CD4-positive, alpha-beta memory T cell (primary cell): ENCODE data around the gene GGN. TPM values are rescaled to one million over a fixed set of nuclear protein-coding genes. Genes with fewer than 3 reads are reported as not detected.
"Not testable (repeated sequence)": the region's sequence is repeated elsewhere in the genome, so short reads cannot be mapped to it uniquely, and the experiment has no call there.

ENCODE experiments used
- CTCF ChIA-PET: fragments of 350-600 bp; sonication (Branson Sonifier 250); formaldehyde crosslinking; loops from one replicate; lab custom pipeline; 2021; ENCODE audit warnings: inconsistent platforms; ENCODE audit not compliant: partially characterized antibody; lab: Charles Lee
- POLR2A ChIA-PET: fragments of 350-600 bp; sonication (Branson Sonifier 250); formaldehyde crosslinking; loops from one replicate; lab custom pipeline; 2021; ENCODE audit not compliant: partially characterized antibody; lab: Charles Lee
- DNase-seq, 5 donors: peaks; one replicate each; pipeline versions ENCODE4 v3.0.0 to v3.0.0-alpha.2; 2020 to 2022; ENCODE audit warnings: mixed read lengths in 1 of 5
- H3K27ac ChIP-seq: one replicate; pipeline ENCODE4 v1.7.0; 2013; ENCODE audit warnings: low read depth, low read length
- H3K27me3 ChIP-seq: 2 replicates; pipeline ENCODE4 v1.7.0; 2013; ENCODE audit warnings: mild to moderate bottlenecking, low read length, moderate library complexity; ENCODE audit not compliant: insufficient read depth
- H3K36me3 ChIP-seq: 2 replicates; pipeline ENCODE4 v1.7.0; 2013; ENCODE audit warnings: mild to moderate bottlenecking, low read length, moderate library complexity; ENCODE audit not compliant: insufficient read depth
- H3K4me1 ChIP-seq: 2 replicates; pipeline ENCODE4 v1.7.0; 2013; ENCODE audit warnings: mild to moderate bottlenecking, low read length, moderate library complexity; ENCODE audit not compliant: insufficient read depth
- H3K4me3 ChIP-seq, 2 donors: one replicate each; pipeline ENCODE4 v1.7.0; 2013; ENCODE audit warnings: low read length in 2 of 2, mild to moderate bottlenecking in 1 of 2
- H3K9me3 ChIP-seq, 2 donors: one replicate each; pipeline ENCODE4 v1.7.0; 2013; ENCODE audit warnings: low read length in 2 of 2, control low read depth in 1 of 2; ENCODE audit not compliant: control insufficient read depth in 1 of 2
- H3K27ac Mint-ChIP-seq, 7 donors: one replicate each; pipeline ENCODE4 v1.8.0; 2020 to 2021; ENCODE audit warnings: mixed read lengths in 7 of 7, mild to moderate bottlenecking in 6 of 7, inconsistent platforms in 3 of 7, moderate library complexity in 3 of 7
- H3K27me3 Mint-ChIP-seq, 2 donors: one replicate each; pipeline ENCODE4 v1.8.0; 2020 to 2021; ENCODE audit warnings: mixed read lengths in 2 of 2
- H3K36me3 Mint-ChIP-seq, 2 donors: one replicate each; pipeline ENCODE4 v1.8.0; 2020 to 2021; ENCODE audit warnings: mixed read lengths in 2 of 2, inconsistent platforms in 1 of 2, mild to moderate bottlenecking in 1 of 2
- H3K4me1 Mint-ChIP-seq, 4 donors: one replicate each; pipeline ENCODE4 v1.8.0; 2020 to 2021; ENCODE audit warnings: mixed read lengths in 4 of 4, mild to moderate bottlenecking in 1 of 4
- H3K4me3 Mint-ChIP-seq, 8 donors: one replicate each; pipeline ENCODE4 v1.8.0; 2020 to 2021; ENCODE audit warnings: mixed read lengths in 8 of 8, mild to moderate bottlenecking in 7 of 8, moderate library complexity in 6 of 8, inconsistent platforms in 3 of 8
- H3K9me3 Mint-ChIP-seq, 8 donors: one replicate each; pipeline ENCODE4 v1.8.0; 2020 to 2021; ENCODE audit warnings: mixed read lengths in 8 of 8, mild to moderate bottlenecking in 5 of 8, inconsistent platforms in 3 of 8, moderate library complexity in 1 of 8
- intact Hi-C: fragments of 100-400 bp; cut with micrococcal nuclease; formaldehyde crosslinking; loops from one replicate; pipeline ENCODE4 v1.15.1; 2023
- polyA plus RNA-seq, 2 donors: library from polyadenylated mRNA; unstranded; fragments of 300-500 nt; fragmentation: Illumina TruSeq; gene quantifications; one replicate each; pipeline ENCODE4 v1.2.3, GENCODE V29; 2021
- total RNA-seq, 2 experiments: library from RNA; stranded (reverse); gene quantifications; one replicate each; pipeline ENCODE4 v1.2.3, GENCODE V29; 2021

GGN gene
- total and polyA plus RNA-seq, 4 experiments from 2014 or later, result 0.15 TPM; not detected in 3

GRCh38 chr19:38371081-38371480, 16.8 kb downstream of the GGN start:
- Histone ChIP-seq H3K4me3 (no peak overlapping the region), H3K27ac (no peak overlapping the region), H3K4me1 (peaks cover 17% of the 10 kb centered on the region), H3K9me3 (no peaks in the 10 kb centered on the region), H3K27me3 (no peaks in the 10 kb centered on the region), H3K36me3 (no peaks in the 10 kb centered on the region)
- Mint-ChIP-seq H3K36me3 (peaks cover 9 to 12% of the 10 kb centered on the region in 2 donors), H3K4me3 (no peak overlapping the region), H3K4me1 (peaks cover 11 to 21% (median 16%) of the 10 kb centered on the region in 4 donors), H3K9me3 (no peaks in the 10 kb centered on the region), H3K27me3 (peaks cover 2 to 5% of the 10 kb centered on the region in 2 donors), H3K27ac (no peak overlapping the region)
- CTCF ChIA-PET, result interaction anchor here (0.6 to 0.9 kb wide), 2 partner anchors 35 to 40 kb away, joined by 3 read pairs; partner anchors contain the start of gene CATSPERG
- DNase-seq, result peak in 1 of 5 donors; percentile 8
- POLR2A ChIA-PET, result interaction anchor here (0.9 kb wide), 1 partner anchor 35 kb away, joined by 3 read pairs; the partner anchor contains the start of gene CATSPERG
- intact Hi-C loops, result loop anchor here (10.0 kb wide), 2 partner anchors 244 to 466 kb away; partner anchors contain the start of genes EIF3K, MAP4K1, SIPA1L3 and WDR87

- DNase-seq, result no peak
- no peaks in the 10 kb centered on the region for H3K9me3 ChIP-seq
- H3K36me3 ChIP-seq, result no peaks in the 10 kb centered on the region
- H3K4me3 Mint-ChIP-seq, result no peak overlapping the region
- H3K27me3 Mint-ChIP-seq, result peaks cover 2 to 5% of the 10 kb centered on the region in 2 donors
- no peaks in the 10 kb centered on the region for H3K27me3 ChIP-seq
- ChIA-PET CTCF (interaction anchor here (0.9 kb wide), 1 partner anchor 35 kb away, joined by 3 read pairs; the partner anchor contains the start of gene CATSPERG), POLR2A (interaction anchor here (0.6 to 0.9 kb wide), 2 partner anchors 8 to 35 kb away, joined by 3 read pairs; partner anchors contain the start of gene CATSPERG)
- no peaks in the 10 kb centered on the region for H3K9me3 Mint-ChIP-seq
- H3K4me1 Mint-ChIP-seq, result peaks cover 5 to 14% (median 10%) of the 10 kb centered on the region in 4 donors
- intact Hi-C loops, result loop anchor here (10.0 kb wide), 2 partner anchors 245 to 465 kb away; partner anchors contain the start of genes EIF3K, MAP4K1, SIPA1L3 and WDR87
- peaks cover 9% of the 10 kb centered on the region for H3K4me1 ChIP-seq
- H3K36me3 Mint-ChIP-seq, result peaks cover 7 to 10% of the 10 kb centered on the region in 2 donors
- H3K27ac ChIP-seq, result no peak overlapping the region
- no peak overlapping the region for H3K4me3 ChIP-seq
- peak overlapping the region in 2 of 7 donors; percentile 22 to 41 for H3K27ac Mint-ChIP-seq
Observed at GRCh38 chr19:38370299-38370698, 17.5 kb downstream of the GGN start.

GRCh38 chr19:38369584-38369983, 18.2 kb downstream of the GGN start:
- Histone ChIP-seq H3K4me3 (no peak overlapping the region), H3K27ac (no peak overlapping the region), H3K9me3 (no peaks in the 10 kb centered on the region), H3K4me1 (peaks cover 6% of the 10 kb centered on the region), H3K27me3 (no peaks in the 10 kb centered on the region), H3K36me3 (no peaks in the 10 kb centered on the region)
- H3K4me1 Mint-ChIP-seq, result peaks cover 0 to 6% (median 4%) of the 10 kb centered on the region in 4 donors
- CTCF ChIA-PET, result no interaction called here
- H3K27me3 Mint-ChIP-seq, result peaks cover 2 to 5% of the 10 kb centered on the region in 2 donors
- intact Hi-C loops, result no loop called here
- no peaks in the 10 kb centered on the region for H3K9me3 Mint-ChIP-seq
- peak in 1 of 5 donors; percentile 6 for DNase-seq
- peak overlapping the region in 1 of 8 donors; percentile 69 for H3K4me3 Mint-ChIP-seq
- H3K36me3 Mint-ChIP-seq, result peaks cover under 1 to 3% of the 10 kb centered on the region in 2 donors
- no peak overlapping the region for H3K27ac Mint-ChIP-seq
- POLR2A ChIA-PET, result no interaction called here

GRCh38 chr19:38367041-38367440, 20.8 kb downstream of the GGN start:
- Mint-ChIP-seq H3K27ac (peak overlapping the region in 1 of 7 donors; percentile 63), H3K4me1 (peaks cover 0 to 9% (median 4%) of the 10 kb centered on the region in 4 donors), H3K9me3 (no peaks in the 10 kb centered on the region), H3K27me3 (peaks cover 2 to 3% of the 10 kb centered on the region in 2 donors), H3K4me3 (no peak overlapping the region), H3K36me3 (no peaks in the 10 kb centered on the region)
- Histone ChIP-seq H3K4me1 (peaks cover 9% of the 10 kb centered on the region), H3K27ac (no peak overlapping the region), H3K4me3 (no peak overlapping the region), H3K36me3 (no peaks in the 10 kb centered on the region), H3K9me3 (no peaks in the 10 kb centered on the region), H3K27me3 (no peaks in the 10 kb centered on the region)
- no peak for DNase-seq
- intact Hi-C loops, result no loop called here
- CTCF ChIA-PET, result no interaction called here
- POLR2A ChIA-PET, result interaction anchor here (0.6 kb wide), 2 partner anchors 10 to 600 kb away, joined by 3 to 4 read pairs; no protein-coding TSS in a partner anchor

- H3K27ac ChIP-seq, H3K36me3 Mint-ChIP-seq, H3K27me3 Mint-ChIP-seq, H3K9me3 ChIP-seq, H3K9me3 Mint-ChIP-seq, DNase-seq, H3K27me3 ChIP-seq, H3K36me3 ChIP-seq, H3K27ac Mint-ChIP-seq: not testable (repeated sequence)
- Histone ChIP-seq H3K4me3 (peak overlapping the region in 1 of 2 donors; percentile 68), H3K4me1 (peaks cover 13% of the 10 kb centered on the region)
- H3K4me3 Mint-ChIP-seq, result peak overlapping the region; percentile 49 to 87 (median 66)
- POLR2A ChIA-PET, result interaction anchor here (1.2 to 3.7 kb wide), 2 partner anchors 11 to 40 kb away, joined by 3 to 28 read pairs; partner anchors contain the start of genes FAM98C and PSMD8
- H3K4me1 Mint-ChIP-seq, result peaks cover 0 to 26% (median 13%) of the 10 kb centered on the region in 4 donors
- CTCF ChIA-PET, result interaction anchor here (1.1 to 1.2 kb wide), 2 partner anchors 11 to 119 kb away, joined by 3 read pairs; partner anchors contain the start of gene PSMD8
- intact Hi-C loops, result loop anchor here (1.0 kb wide), 1 partner anchor 11 kb away; the partner anchor contains the start of gene PSMD8
Observed at GRCh38 chr19:38362946-38363688, 24.7 kb downstream of the GGN start.

GRCh38 chr19:38362076-38362945, 25.5 kb downstream of the GGN start:
- Histone ChIP-seq H3K27ac (no peak overlapping the region), H3K27me3 (no peaks in the 10 kb centered on the region), H3K36me3 (no peaks in the 10 kb centered on the region), H3K9me3 (no peaks in the 10 kb centered on the region), H3K4me1 (peaks cover 13% of the 10 kb centered on the region), H3K4me3 (peak overlapping the region; percentile 61 to 68)
- DNase-seq, result peak; percentile 45 to 74 (median 46)
- Mint-ChIP-seq H3K4me3 (peak overlapping the region; percentile 80 to 87 (median 86)), H3K4me1 (peaks cover 0 to 26% (median 13%) of the 10 kb centered on the region in 4 donors), H3K9me3 (no peaks in the 10 kb centered on the region), H3K36me3 (no peaks in the 10 kb centered on the region), H3K27me3 (peaks cover 0 to 7% of the 10 kb centered on the region in 2 donors), H3K27ac (peak overlapping the region in 3 of 7 donors; percentile 8 to 61 (median 48))
- intact Hi-C loops, result loop anchor here (1.0 kb wide), 1 partner anchor 12 kb away; the partner anchor contains the start of gene PSMD8
- ChIA-PET CTCF (interaction anchor here (1.1 to 1.2 kb wide), 2 partner anchors 12 to 118 kb away, joined by 3 read pairs; partner anchors contain the start of gene PSMD8), POLR2A (interaction anchor here (0.7 to 3.7 kb wide), 5 partner anchors 8 to 41 kb away, joined by 3 to 28 read pairs (median 3); partner anchors contain the start of genes FAM98C and PSMD8)
